Measurements from ENCODE around the gene CFAP251.

DNA sequence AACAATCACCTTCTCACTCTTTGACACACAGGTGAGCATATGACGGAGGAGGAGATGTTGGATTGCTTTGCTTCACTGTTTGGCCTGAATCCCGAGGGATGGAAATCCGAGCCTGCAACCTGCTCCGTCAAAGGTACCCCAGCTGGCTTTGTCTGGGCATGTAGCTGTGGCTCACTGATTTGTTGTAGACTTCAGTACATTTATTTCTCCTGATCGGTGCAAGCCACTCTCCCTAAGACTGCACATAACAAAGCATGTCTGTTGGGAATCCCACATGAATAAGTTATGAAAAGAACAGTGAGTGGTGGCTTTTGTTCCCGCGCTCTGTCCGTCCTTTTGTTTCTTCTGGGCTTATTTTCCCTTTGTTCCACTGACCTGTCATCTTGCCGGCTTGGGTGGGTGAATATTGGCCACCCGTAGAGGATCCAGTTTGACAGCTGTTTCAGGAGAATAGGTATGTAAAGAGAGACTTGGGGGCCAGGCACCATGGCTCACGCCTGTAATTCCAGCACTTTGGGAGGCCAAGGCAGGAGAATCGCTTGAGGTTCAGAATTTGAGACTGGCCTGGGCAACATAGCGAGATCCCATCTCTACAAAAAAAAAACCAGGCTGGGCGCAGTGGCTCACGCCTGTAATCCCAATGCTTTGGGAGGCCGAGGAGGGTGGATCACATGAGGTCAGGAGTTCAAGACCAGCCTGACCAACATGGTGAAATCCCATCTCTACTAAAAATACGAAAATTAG, 83.2 kb downstream of the CFAP251 start:
- TF ChIP-seq POLR2A (IDR thresholded peaks at IDR 0.05; ENCODE audit: control extremely low read depth in 1 of 2, low read depth in 2 of 2, low read length in 2 of 2) (no peak), POU5F1 (IDR thresholded peaks at IDR 0.05; ENCODE audit: low read depth, low read length) (no peak)

Measured in H1 (cell line).